ENCODE measurements around the gene H2BK1. TPM values are rescaled to one million over a fixed set of nuclear protein-coding genes. Genes with fewer than 3 reads are reported as not detected.

Gene H2BK1
- total RNA-seq, 2 experiments from 2014 or later: not detected

- TF ChIP-seq CTCF (IDR thresholded peaks at IDR 0.05): no peak
- no peaks in the 10 kb centered on the region for H3K4me1 Mint-ChIP-seq (ENCODE audit: low read depth)
- DNase-seq (no peak), ATAC-seq (no peak)
- POLR2A ChIA-PET: no interaction called here
- no peaks in the 10 kb centered on the region for H3K36me3 Mint-ChIP-seq (ENCODE audit: low read depth)
- CTCF ChIA-PET: no interaction called here
- no peaks in the 10 kb centered on the region for H3K9me3 Mint-ChIP-seq
- H3K27ac Mint-ChIP-seq: no peak overlapping the region
- H3K4me3 Mint-ChIP-seq: no peak overlapping the region
- intact Hi-C loops (cut with micrococcal nuclease): no loop called here
- H3K27me3 Mint-ChIP-seq: peaks cover 2% of the 10 kb centered on the region
Observed at GRCh38 chr7:151185762-151186639, 24.3 kb downstream of the H2BK1 start.

GRCh38 chr7:151181011-151181431, 29.3 kb downstream of the H2BK1 start:
- Mint-ChIP-seq H3K4me1 (ENCODE audit: low read depth) (no peaks in the 10 kb centered on the region), H3K27ac (no peak overlapping the region), H3K9me3 (no peaks in the 10 kb centered on the region), H3K36me3 (ENCODE audit: low read depth) (no peaks in the 10 kb centered on the region), H3K4me3 (no peak overlapping the region), H3K27me3 (peaks cover 6% of the 10 kb centered on the region)
- intact Hi-C loops (cut with micrococcal nuclease): no loop called here
- no peak for DNase-seq
- ChIA-PET CTCF (interaction anchor here (1.5 kb wide), 1 partner anchor 9 kb away, joined by 3 read pairs; no protein-coding TSS in a partner anchor), POLR2A (no interaction called here)
- no peak for TF ChIP-seq CTCF (IDR thresholded peaks at IDR 0.05)
- no peak for ATAC-seq

GRCh38 chr7:151179946-151180345, 30.3 kb downstream of the H2BK1 start:
- CTCF ChIA-PET: interaction anchor here (0.6 to 1.2 kb wide), 2 partner anchors 56 to 64 kb away, joined by 3 to 4 read pairs; no protein-coding TSS in a partner anchor
- no peak for ATAC-seq

GRCh38 chr7:151179287-151179860, 30.9 kb downstream of the H2BK1 start:
- no peaks in the 10 kb centered on the region for H3K36me3 Mint-ChIP-seq (ENCODE audit: low read depth)
- ATAC-seq (no peak), DNase-seq (no peak)
- H3K27me3 Mint-ChIP-seq: peaks cover 11% of the 10 kb centered on the region
- intact Hi-C loops (cut with micrococcal nuclease): no loop called here
- H3K27ac Mint-ChIP-seq: no peak overlapping the region
- CTCF ChIA-PET: interaction anchor here (0.6 to 1.5 kb wide), 3 partner anchors 12 to 64 kb away, joined by 3 to 5 read pairs (median 4); partner anchors contain the start of gene GBX1
- no peaks in the 10 kb centered on the region for H3K4me1 Mint-ChIP-seq (ENCODE audit: low read depth)
- POLR2A ChIA-PET: no interaction called here
- TF ChIP-seq CTCF (IDR thresholded peaks at IDR 0.05): no peak
- H3K9me3 Mint-ChIP-seq: no peaks in the 10 kb centered on the region
- H3K4me3 Mint-ChIP-seq: no peak overlapping the region

More at GRCh38 chr7:151179946-151180345, 30.3 kb downstream of the H2BK1 start:
- no peak for DNase-seq
- Mint-ChIP-seq H3K4me1 (ENCODE audit: low read depth) (no peaks in the 10 kb centered on the region), H3K27me3 (peaks cover 8% of the 10 kb centered on the region), H3K4me3 (no peak overlapping the region), H3K9me3 (no peaks in the 10 kb centered on the region), H3K27ac (no peak overlapping the region), H3K36me3 (ENCODE audit: low read depth) (no peaks in the 10 kb centered on the region)
- intact Hi-C loops (cut with micrococcal nuclease): no loop called here
- TF ChIP-seq CTCF (IDR thresholded peaks at IDR 0.05): no peak
- POLR2A ChIA-PET: no interaction called here

GRCh38 chr7:151178831-151179230, 31.5 kb downstream of the H2BK1 start:
- Mint-ChIP-seq H3K27me3 (peaks cover 12% of the 10 kb centered on the region), H3K9me3 (no peaks in the 10 kb centered on the region), H3K36me3 (ENCODE audit: low read depth) (no peaks in the 10 kb centered on the region), H3K4me1 (ENCODE audit: low read depth) (no peaks in the 10 kb centered on the region), H3K4me3 (no peak overlapping the region), H3K27ac (no peak overlapping the region)
- POLR2A ChIA-PET: interaction anchor here (0.7 kb wide), 1 partner anchor 9 kb away, joined by 3 read pairs; the partner anchor contains the start of gene ASB10
- CTCF ChIA-PET: interaction anchor here (0.7 to 1.5 kb wide), 3 partner anchors 11 to 63 kb away, joined by 3 to 5 read pairs (median 4); partner anchors contain the start of gene GBX1
- intact Hi-C loops (cut with micrococcal nuclease): no loop called here
- no peak for DNase-seq
- no peak for ATAC-seq
- TF ChIP-seq CTCF (IDR thresholded peaks at IDR 0.05): no peak
